ENCODE results near the gene PRDM8. TPM values are rescaled to one million over a fixed set of nuclear protein-coding genes. Genes with fewer than 3 reads are reported as not detected.
"Not testable (repeated sequence)": the region's sequence is repeated elsewhere in the genome, so short reads cannot be mapped to it uniquely, and the experiment has no call there.

Gene PRDM8
- total and polyA plus RNA-seq, 10 donors: 0.99 to 5.1 (median 3.0) TPM

GRCh38 chr4:80172203-80172602 lies 25.1 kb upstream of the PRDM8 start:
- no peaks in the 10 kb centered on the region for H3K36me3 ChIP-seq
- intact Hi-C loops (cut with DNase I; ENCODE audit: low total_unique reads): no loop called here
- peaks cover 7 to 36% (median 24%) of the 10 kb centered on the region in 6 donors for H3K4me1 ChIP-seq
- H3K4me3 ChIP-seq: no peak overlapping the region
- peak overlapping the region in 7 of 8 donors; percentile 29 to 82 (median 61) for H3K27ac ChIP-seq
- TF ChIP-seq CTCF (IDR thresholded peaks at IDR 0.05 in 8 of 11, conservative IDR thresholded peaks at IDR 0.05 in 3 of 11) (no peak), POLR2AphosphoS5 (IDR thresholded peaks at IDR 0.05) (no peak), POLR2A (IDR thresholded peaks at IDR 0.05) (no peak)
- no peaks in the 10 kb centered on the region for H3K27me3 ChIP-seq (replicated peaks in 1 of 7)
- 44 to 74% (median 53%) methylated on average over 2 of the region's 2 CpGs for WGBS, 5 donors
- DNase-seq: no peak
- no peaks in the 10 kb centered on the region for H3K9me3 ChIP-seq

GRCh38 chr4:80173401-80173800 lies 23.9 kb upstream of the PRDM8 start:
- Histone ChIP-seq H3K27me3 (replicated peaks in 1 of 7) (no peaks in the 10 kb centered on the region), H3K4me3 (no peak overlapping the region), H3K36me3 (no peaks in the 10 kb centered on the region), H3K4me1 (peaks cover 7 to 36% (median 24%) of the 10 kb centered on the region in 6 donors), H3K9me3 (peaks cover 0 to 7% (median 4%) of the 10 kb centered on the region in 8 donors), H3K27ac (peak overlapping the region in 7 of 8 donors; percentile 3 to 82 (median 61))
- intact Hi-C loops (cut with DNase I; ENCODE audit: low total_unique reads): no loop called here
- no peak for TF ChIP-seq CTCF (IDR thresholded peaks at IDR 0.05 in 8 of 11, conservative IDR thresholded peaks at IDR 0.05 in 3 of 11)
- DNase-seq: no peak

- intact Hi-C loops (cut with DNase I; ENCODE audit: low total_unique reads): no loop called here
- Histone ChIP-seq H3K9me3 (peaks cover 0 to 11% (median 8%) of the 10 kb centered on the region in 8 donors), H3K27me3 (replicated peaks in 1 of 7) (no peaks in the 10 kb centered on the region), H3K4me3 (no peak overlapping the region), H3K4me1 (peaks cover 7 to 36% (median 24%) of the 10 kb centered on the region in 6 donors), H3K36me3 (no peaks in the 10 kb centered on the region), H3K27ac (peak overlapping the region in 3 of 8 donors; percentile 7 to 82 (median 61))
- WGBS, 5 donors: 87 to 95% (median 92%) methylated on average over 2 of the region's 2 CpGs
- no peak for TF ChIP-seq CTCF (IDR thresholded peaks at IDR 0.05 in 8 of 11, conservative IDR thresholded peaks at IDR 0.05 in 3 of 11)
- TF ChIP-seq POLR2A (IDR thresholded peaks at IDR 0.05): no peak
- no peak for TF ChIP-seq POLR2AphosphoS5 (IDR thresholded peaks at IDR 0.05)
- no peak for DNase-seq
These were observed 23.5 kb upstream of the PRDM8 start for GRCh38 chr4:80173841-80174240.

GRCh38 chr4:80177793-80178192 lies 19.5 kb upstream of the PRDM8 start:
- H3K36me3 ChIP-seq; H3K27ac ChIP-seq; DNase-seq; intact Hi-C loops (cut with DNase I; ENCODE audit: low total_unique reads); H3K27me3 ChIP-seq (replicated peaks in 1 of 7); H3K4me3 ChIP-seq: not testable (repeated sequence)
- peaks cover 3 to 24% (median 19%) of the 10 kb centered on the region in 8 donors for H3K9me3 ChIP-seq
- H3K4me1 ChIP-seq: peaks cover 13 to 38% (median 25%) of the 10 kb centered on the region in 6 donors

GRCh38 chr4:80178964-80179363 lies 18.3 kb upstream of the PRDM8 start:
- H3K36me3 ChIP-seq: no peaks in the 10 kb centered on the region
- intact Hi-C loops (cut with DNase I; ENCODE audit: low total_unique reads): no loop called here
- H3K27ac ChIP-seq: no peak overlapping the region
- H3K4me1 ChIP-seq: peaks cover 13 to 38% (median 23%) of the 10 kb centered on the region in 6 donors
- no peak for DNase-seq
- H3K27me3 ChIP-seq (replicated peaks in 1 of 7): no peaks in the 10 kb centered on the region
- WGBS, 5 donors: 87 to 98% (median 95%) methylated on average over 4 of the region's 4 CpGs
- TF ChIP-seq CTCF (IDR thresholded peaks at IDR 0.05 in 8 of 11, conservative IDR thresholded peaks at IDR 0.05 in 3 of 11) (no peak), POLR2AphosphoS5 (IDR thresholded peaks at IDR 0.05) (no peak), POLR2A (IDR thresholded peaks at IDR 0.05) (no peak)
- H3K9me3 ChIP-seq: peaks cover 3 to 24% (median 19%) of the 10 kb centered on the region in 8 donors
- H3K4me3 ChIP-seq: no peak overlapping the region

Measured in spleen (tissue), 11 donors.